WTC11 (cell line): Measurements from ENCODE around the gene IFIT5. TPM values are rescaled to one million over a fixed set of nuclear protein-coding genes. Genes with fewer than 3 reads are reported as not detected.

Experiments
- ATAC-seq: fragments of 200-7000 bp; cut with Tn5 transposase; 2 replicates; pipeline ENCODE4 v1.10.0; 2021; ENCODE audit warnings: mild to moderate bottlenecking, moderate library complexity
- CTCF ChIA-PET: fragments of 300-600 bp; sonication (Branson Sonifier 250); formaldehyde crosslinking; loops from one replicate; lab custom pipeline; 2021; ENCODE audit warnings: antibody characterized with exemption; lab: Charles Lee
- POLR2A ChIA-PET: fragments of 350-600 bp; sonication (Branson Sonifier 250); formaldehyde crosslinking; loops from one replicate; lab custom pipeline; 2021; ENCODE audit warnings: antibody characterized with exemption; lab: Charles Lee
- DNase-seq: peaks from one replicate; pipeline ENCODE4 v3.0.0; 2021; ENCODE audit warnings: low spot score
- H3K27ac Mint-ChIP-seq: 2 replicates; pipeline ENCODE4 v1.8.0; 2021; ENCODE audit warnings: mixed read lengths
- H3K27me3 Mint-ChIP-seq: 2 replicates; pipeline ENCODE4 v1.8.0; 2021; ENCODE audit warnings: low read depth, mild to moderate bottlenecking, moderate library complexity, mixed read lengths
- H3K36me3 Mint-ChIP-seq: 2 replicates; pipeline ENCODE4 v1.8.0; 2021; ENCODE audit warnings: mixed read lengths
- H3K4me1 Mint-ChIP-seq: 2 replicates; pipeline ENCODE4 v1.8.0; 2022; ENCODE audit warnings: mixed read lengths
- H3K4me3 Mint-ChIP-seq: 2 replicates; pipeline ENCODE4 v1.8.0; 2021; ENCODE audit warnings: mild to moderate bottlenecking, moderate library complexity, mixed read lengths
- H3K9me3 Mint-ChIP-seq: 2 replicates; pipeline ENCODE4 v1.8.0; 2021; ENCODE audit warnings: mixed read lengths
- AR ChIP-seq: fragments of 250-450 bp; sonication (Bioruptor Pico); IDR thresholded peaks from 2 replicates; pipeline ENCODE4 v1.9.0; 2021; ENCODE audit warnings: mild to moderate bottlenecking
- ATF2 ChIP-seq: sonication (generic); formaldehyde crosslinking; IDR thresholded peaks from 2 replicates; pipeline ENCODE4 v1.8.1; 2022; ENCODE audit warnings: low read depth, missing genetic modification reagents, borderline replicate concordance
- ATF3 ChIP-seq: sonication (generic); formaldehyde crosslinking; conservative IDR thresholded peaks from 2 replicates; pipeline ENCODE4 v1.8.1; 2022; ENCODE audit warnings: mild to moderate bottlenecking, missing genetic modification reagents
- CBFB ChIP-seq: sonication (generic); formaldehyde crosslinking; IDR thresholded peaks from 2 replicates; pipeline ENCODE4 v1.8.1; 2022; ENCODE audit warnings: mild to moderate bottlenecking, low read depth, missing genetic modification reagents
- CTCF ChIP-seq: fragments of 200-600 bp; IDR thresholded peaks from 2 replicates; pipeline ENCODE4 v1.8.0; 2022; ENCODE audit warnings: antibody characterized with exemption
- EMX1 ChIP-seq: fragments of 250-450 bp; sonication (Bioruptor Pico); IDR thresholded peaks from 2 replicates; pipeline ENCODE4 v1.8.0; 2021; ENCODE audit warnings: mild to moderate bottlenecking
- FOXK1 ChIP-seq: sonication (generic); formaldehyde crosslinking; IDR thresholded peaks from 2 replicates; pipeline ENCODE4 v1.8.0; 2022; ENCODE audit warnings: mild to moderate bottlenecking, moderate library complexity, missing genetic modification reagents
- IRF1 ChIP-seq: sonication (generic); formaldehyde crosslinking; IDR thresholded peaks from 2 replicates; pipeline ENCODE4 v1.8.0; 2023; ENCODE audit warnings: missing genetic modification reagents
- JAZF1 ChIP-seq: fragments of 250-450 bp; sonication (Bioruptor Pico); IDR thresholded peaks from 2 replicates; pipeline ENCODE4 v1.9.0; 2021; ENCODE audit warnings: moderate library complexity, mild to moderate bottlenecking, inconsistent platforms
- MLX ChIP-seq: sonication (generic); formaldehyde crosslinking; IDR thresholded peaks from 2 replicates; pipeline ENCODE4 v1.8.1; 2023; ENCODE audit warnings: mild to moderate bottlenecking, missing genetic modification reagents, moderate library complexity
- NFE2L1 ChIP-seq: sonication (generic); formaldehyde crosslinking; IDR thresholded peaks from 2 replicates; pipeline ENCODE4 v1.8.1; 2023; ENCODE audit warnings: missing genetic modification reagents
- NR2C2 ChIP-seq: sonication (generic); formaldehyde crosslinking; IDR thresholded peaks from 2 replicates; pipeline ENCODE4 v1.8.0; 2022; ENCODE audit warnings: mild to moderate bottlenecking, missing genetic modification reagents
- PRDM15 ChIP-seq: sonication (generic); formaldehyde crosslinking; IDR thresholded peaks from 2 replicates; pipeline ENCODE4 v1.8.0; 2022; ENCODE audit warnings: missing genetic modification reagents
- PREB ChIP-seq: sonication (generic); formaldehyde crosslinking; IDR thresholded peaks from 2 replicates; pipeline ENCODE4 v1.8.1; 2022; ENCODE audit warnings: mild to moderate bottlenecking, missing genetic modification reagents, moderate library complexity, borderline replicate concordance
- SMAD3 ChIP-seq: sonication (generic); formaldehyde crosslinking; IDR thresholded peaks from 2 replicates; pipeline ENCODE4 v1.8.0; 2022; ENCODE audit warnings: missing genetic modification reagents, mild to moderate bottlenecking, borderline replicate concordance
- SMAD4 ChIP-seq: sonication (generic); formaldehyde crosslinking; IDR thresholded peaks from 2 replicates; pipeline ENCODE4 v1.8.0; 2022; ENCODE audit warnings: mild to moderate bottlenecking, missing genetic modification reagents
- ZBTB21 ChIP-seq: sonication (generic); formaldehyde crosslinking; IDR thresholded peaks from 2 replicates; pipeline ENCODE4 v1.8.1; 2023; ENCODE audit warnings: mild to moderate bottlenecking, missing genetic modification reagents, borderline replicate concordance
- ZMAT4 ChIP-seq: fragments of 250-450 bp; sonication (Bioruptor Pico); IDR thresholded peaks from 2 replicates; pipeline ENCODE4 v1.9.0; 2021; ENCODE audit warnings: mild to moderate bottlenecking
- ZNF263 ChIP-seq: sonication (generic); formaldehyde crosslinking; IDR thresholded peaks from 2 replicates; pipeline ENCODE4 v1.8.1; 2022; ENCODE audit warnings: low read depth, mild to moderate bottlenecking, moderate library complexity, missing genetic modification reagents
- ZNF396 ChIP-seq: fragments of 250-450 bp; sonication (Bioruptor Pico); IDR thresholded peaks from 2 replicates; pipeline ENCODE4 v1.8.0; 2021; ENCODE audit warnings: mild to moderate bottlenecking, moderate library complexity, borderline replicate concordance
- ZNF423 ChIP-seq: fragments of 250-450 bp; sonication (Bioruptor Pico); IDR thresholded peaks from 2 replicates; pipeline ENCODE4 v2.1.2; 2022; ENCODE audit warnings: mild to moderate bottlenecking, moderate library complexity
- total RNA-seq: library from RNA; stranded (reverse); gene quantifications from 3 replicates; pipeline ENCODE4 v1.2.3, GENCODE V29; 2021

Gene IFIT5
- total RNA-seq, 1 experiment from 2014 or later, result 2.0 TPM

GRCh38 chr10:89416465-89416864 lies 2.1 kb downstream of the IFIT5 start:
- Mint-ChIP-seq H3K9me3 (peaks cover 13% of the 10 kb centered on the region), H3K27me3 (peaks cover 27% of the 10 kb centered on the region), H3K4me1 (peaks cover 25% of the 10 kb centered on the region), H3K27ac (no peak overlapping the region), H3K4me3 (no peak overlapping the region), H3K36me3 (peaks cover 11% of the 10 kb centered on the region)
- ChIA-PET CTCF (interaction anchor here (1.0 kb wide), 1 partner anchor 24 kb away, joined by 6 read pairs; the partner anchor contains the start of gene IFIT1), POLR2A (no interaction called here)
- TF ChIP-seq FOXK1 (CRISPR knock-in tag), result no peak
- TF ChIP-seq JAZF1, result no peak
- no peak for TF ChIP-seq ZNF396 (CRISPR knock-in tag)
- TF ChIP-seq IRF1, result no peak
- TF ChIP-seq NR2C2 (CRISPR knock-in tag), result no peak
- TF ChIP-seq NFE2L1 (CRISPR knock-in tag), result no peak
- TF ChIP-seq SMAD4 (CRISPR knock-in tag), result no peak
- no peak for TF ChIP-seq ZNF423 (CRISPR knock-in tag)
- TF ChIP-seq PRDM15 (CRISPR knock-in tag), result no peak
- TF ChIP-seq SMAD3, result no peak
- TF ChIP-seq EMX1, result no peak
- TF ChIP-seq ZNF263 (CRISPR knock-in tag), result no peak
- no peak for TF ChIP-seq ATF3
- TF ChIP-seq ZBTB21, result no peak
- no peak for TF ChIP-seq CBFB (CRISPR knock-in tag)
- TF ChIP-seq MLX (CRISPR knock-in tag), result no peak
- no peak for ATAC-seq
- no peak for DNase-seq

- ATAC-seq (no peak), DNase-seq (no peak)
- Mint-ChIP-seq H3K9me3 (no peaks in the 10 kb centered on the region), H3K4me3 (no peak overlapping the region), H3K27ac (no peak overlapping the region), H3K36me3 (no peaks in the 10 kb centered on the region), H3K27me3 (peaks cover 17% of the 10 kb centered on the region), H3K4me1 (peaks cover 18% of the 10 kb centered on the region)
- no peak for TF ChIP-seq AR
- TF ChIP-seq ZMAT4 (CRISPR knock-in tag), result no peak
- TF ChIP-seq ATF2 (CRISPR knock-in tag), result no peak
- no peak for TF ChIP-seq MLX (CRISPR knock-in tag)
- TF ChIP-seq PREB, result no peak
- TF ChIP-seq CTCF, result peak; percentile 26; the same call in 1 of the 2 replicates
- ChIA-PET POLR2A (no interaction called here), CTCF (interaction anchor here (1.7 to 2.4 kb wide), 3 partner anchors 115 to 143 kb away, joined by 5 to 16 read pairs (median 6); partner anchors contain the start of gene SLC16A12)
These were observed 5.2 kb downstream of the IFIT5 start for GRCh38 chr10:89419548-89419947.
